Left ventricle myocardium superior (tissue), 1 donor: ENCODE data around the gene CDC14A. TPM values are rescaled to one million over a fixed set of nuclear protein-coding genes. Genes with fewer than 3 reads are reported as not detected.
"Not testable (repeated sequence)": the region's sequence is repeated elsewhere in the genome, so short reads cannot be mapped to it uniquely, and the experiment has no call there.

ENCODE experiments used
- ATAC-seq: fragments of 200-7000 bp; cut with Tn5 transposase; one replicate; pipeline ENCODE4 v1.9.1; 2020; ENCODE audit warnings: mild to moderate bottlenecking, moderate library complexity
- DNase-seq: peaks from one replicate; pipeline ENCODE4 v3.0.0-alpha.2; 2020
- intact Hi-C: fragments of 100-400 bp; cut with micrococcal nuclease; formaldehyde crosslinking; loops from one replicate; pipeline ENCODE4 v1.11.0; 2022
- total RNA-seq: library from RNA; stranded (reverse); fragmentation: NEBNext Ultra II Directional; extraction: Animal tissue kit (Norgen Biotek cat#: 25700); gene quantifications from one replicate; pipeline ENCODE4 v1.2.1, GENCODE V29; 2021
- donor health status: DM: no; HTN: yes; CAD: no; lungs with severe emphysema.

CDC14A gene
- total RNA-seq, 1 donor from 2014 or later = 2.6 TPM

- intact Hi-C loops = no loop called here
- ATAC-seq = no peak
These were observed 39.4 kb downstream of the CDC14A start for GRCh38 chr1:100391675-100392074.

DNA sequence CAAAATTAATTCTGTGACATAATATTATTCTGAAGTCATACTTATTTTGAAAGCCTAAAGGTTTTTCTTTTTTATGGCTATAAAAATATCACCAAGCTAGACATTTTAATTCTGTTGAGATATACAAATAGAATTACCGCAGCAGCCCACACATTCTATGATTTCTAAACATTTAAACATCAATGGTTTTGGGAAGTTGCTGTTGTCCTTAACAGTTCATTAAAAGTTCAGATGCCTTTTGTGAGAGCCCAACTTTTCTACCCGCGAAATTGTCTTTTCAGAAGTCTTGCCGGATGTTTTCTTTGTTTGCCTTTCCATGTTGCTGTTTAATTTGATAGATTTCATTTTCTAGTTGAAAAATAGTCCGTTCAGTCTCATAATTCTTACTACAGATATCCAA is 40.5 kb downstream of the CDC14A start:
- intact Hi-C loops = no loop called here
- no peak for DNase-seq
- ATAC-seq = no peak

More at GRCh38 chr1:100391675-100392074, 39.4 kb downstream of the CDC14A start:
- no peak for DNase-seq

GRCh38 chr1:100394285-100394684 is 42.0 kb downstream of the CDC14A start:
- intact Hi-C loops = no loop called here
- DNase-seq (no peak), ATAC-seq (no peak)

DNA sequence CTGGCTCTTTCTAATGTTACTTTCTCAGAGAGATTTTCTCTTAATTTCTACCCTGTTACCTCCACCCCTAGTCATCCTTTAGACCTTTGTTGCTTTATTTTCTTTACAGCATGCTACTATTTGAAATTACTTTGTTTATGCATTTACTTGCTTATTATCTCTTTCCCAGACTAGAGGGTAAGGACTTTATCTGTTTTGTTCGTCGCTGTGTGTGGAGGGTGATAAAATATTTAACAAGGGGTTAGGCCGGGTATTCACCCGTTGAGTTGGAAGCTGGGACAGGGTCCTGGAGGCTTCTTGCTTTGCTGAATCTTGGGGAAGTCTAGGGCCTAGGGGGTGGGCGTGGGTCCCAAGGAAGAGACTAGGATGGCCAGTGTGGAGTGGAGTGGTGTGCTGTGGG is 43.6 kb downstream of the CDC14A start:
- DNase-seq (no peak), ATAC-seq (no peak)
- intact Hi-C loops = no loop called here

DNA sequence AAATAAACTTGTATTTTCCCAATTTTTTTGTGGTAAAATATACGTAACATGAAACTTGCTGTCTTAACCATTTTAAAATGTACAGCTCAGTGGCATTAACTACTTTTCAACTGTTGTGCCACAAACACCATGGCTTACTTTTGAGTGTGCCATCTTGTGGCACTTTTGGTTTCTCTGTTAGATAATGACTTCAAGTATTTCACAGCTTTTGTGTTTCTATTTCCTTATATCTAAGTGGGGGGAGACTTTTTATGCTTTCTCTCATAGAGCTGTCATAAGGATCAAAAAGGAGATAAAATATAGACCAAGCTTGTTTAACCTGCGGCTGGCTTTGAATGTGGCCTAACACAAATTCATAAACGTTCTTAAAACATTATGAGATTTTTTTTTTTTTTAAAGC is 44.3 kb downstream of the CDC14A start:
- intact Hi-C loops = no loop called here
- no peak for ATAC-seq
- DNase-seq = no peak

DNA sequence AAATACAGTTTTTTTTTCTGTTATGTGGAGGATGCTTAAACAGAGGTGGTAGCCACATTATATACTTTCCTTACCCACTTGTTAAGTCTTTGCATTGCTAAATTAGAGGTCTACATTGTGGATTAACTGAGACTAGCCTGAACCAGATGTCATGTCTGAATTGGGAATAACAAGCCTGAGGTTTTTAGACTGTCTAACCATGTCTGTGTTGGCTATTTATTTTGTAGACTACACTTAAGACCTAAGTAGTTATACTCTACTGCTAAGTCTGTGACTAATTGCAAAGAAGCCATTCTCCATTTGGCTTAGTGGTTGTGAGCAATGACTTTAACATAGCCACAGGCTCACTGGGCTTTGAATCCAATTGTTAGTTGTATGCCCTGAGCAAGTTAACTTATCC is 45.4 kb downstream of the CDC14A start:
- ATAC-seq = no peak
- intact Hi-C loops = no loop called here
- DNase-seq = no peak

DNA sequence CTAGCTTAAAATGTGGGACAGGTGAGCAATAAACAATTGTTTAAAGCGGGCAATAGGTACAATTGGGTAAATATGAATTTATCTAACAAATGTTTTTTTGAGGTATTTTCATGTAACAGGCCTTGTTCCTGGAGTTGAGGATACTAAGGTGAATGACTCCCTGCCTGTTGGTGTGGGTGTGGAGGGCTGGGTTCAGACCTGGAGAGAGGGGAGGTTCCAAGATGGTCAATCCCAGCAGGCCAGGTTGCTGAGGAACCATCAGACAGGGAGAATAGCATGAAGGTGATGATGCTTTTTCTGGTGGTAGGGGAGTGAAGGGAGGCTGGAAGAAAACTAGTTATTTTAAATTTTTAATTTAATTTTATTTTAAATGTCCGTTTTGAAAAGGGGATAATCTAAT is 46.3 kb downstream of the CDC14A start:
- intact Hi-C loops = no loop called here
- DNase-seq (no peak), ATAC-seq (no peak)

- intact Hi-C loops = no loop called here
- ATAC-seq (peak; percentile 80), DNase-seq (peak; percentile 31)
These were observed 48.1 kb downstream of the CDC14A start for GRCh38 chr1:100400404-100400803.

DNA sequence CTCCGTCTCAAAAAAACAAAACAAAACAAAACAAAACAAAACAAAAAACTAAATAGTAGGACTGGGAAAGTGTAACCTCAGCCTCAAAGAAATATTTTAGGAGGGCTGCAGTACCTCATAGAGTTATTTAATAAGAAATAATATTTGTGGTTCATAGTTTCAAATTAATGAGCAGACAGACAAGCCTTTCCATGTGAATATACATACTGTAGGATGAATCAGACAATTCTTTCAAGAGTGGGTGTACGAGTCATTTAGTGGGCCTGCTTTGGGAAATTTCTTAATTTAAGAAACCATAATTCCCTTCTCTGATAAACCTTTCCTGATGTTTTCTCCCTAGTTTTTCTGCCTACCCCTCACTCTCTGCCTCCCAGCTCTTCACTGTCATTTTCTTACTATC is 52.5 kb downstream of the CDC14A start:
- ATAC-seq (no peak), DNase-seq (no peak)
- intact Hi-C loops = no loop called here

DNA sequence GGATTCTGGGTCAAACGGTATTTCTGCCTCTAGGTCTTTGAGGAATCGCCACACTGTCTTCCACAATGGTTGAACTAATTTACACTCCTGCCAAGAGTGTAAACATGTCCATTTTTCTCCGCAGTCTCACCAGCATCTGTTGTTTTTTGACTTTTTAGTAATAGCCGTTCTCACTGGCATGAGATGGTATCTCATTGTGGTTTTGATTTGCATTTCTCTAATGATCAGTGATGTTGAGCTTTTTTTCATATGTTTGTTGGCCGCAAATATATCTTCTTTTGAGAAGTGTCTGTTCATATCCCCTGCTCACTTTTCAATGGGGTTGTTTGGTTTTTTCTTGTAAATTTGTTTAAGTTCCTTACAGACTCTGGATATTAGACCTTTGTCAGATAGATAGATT is 53.6 kb downstream of the CDC14A start:
- ATAC-seq, DNase-seq, intact Hi-C loops: not testable (repeated sequence)

DNA sequence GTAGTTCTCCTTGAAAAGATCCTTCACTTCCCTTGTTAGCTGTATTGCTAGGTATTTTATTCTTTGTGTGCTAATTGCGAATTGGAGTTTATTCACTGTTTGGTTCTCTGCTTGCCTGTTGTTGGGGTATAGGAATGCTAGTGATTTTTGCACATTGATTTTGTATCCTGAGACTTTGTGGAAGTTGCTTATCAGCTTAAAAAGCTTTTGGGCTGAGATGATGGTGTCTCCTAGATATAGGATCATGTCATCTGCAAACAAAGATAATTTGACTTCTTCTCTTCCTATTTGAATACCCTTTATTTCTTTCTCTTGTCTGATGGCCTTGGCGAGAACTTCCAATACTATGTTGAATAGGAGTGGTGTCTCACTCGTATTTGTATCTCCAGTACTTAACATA is 55.1 kb downstream of the CDC14A start:
- intact Hi-C loops, ATAC-seq, DNase-seq: not testable (repeated sequence)

DNA sequence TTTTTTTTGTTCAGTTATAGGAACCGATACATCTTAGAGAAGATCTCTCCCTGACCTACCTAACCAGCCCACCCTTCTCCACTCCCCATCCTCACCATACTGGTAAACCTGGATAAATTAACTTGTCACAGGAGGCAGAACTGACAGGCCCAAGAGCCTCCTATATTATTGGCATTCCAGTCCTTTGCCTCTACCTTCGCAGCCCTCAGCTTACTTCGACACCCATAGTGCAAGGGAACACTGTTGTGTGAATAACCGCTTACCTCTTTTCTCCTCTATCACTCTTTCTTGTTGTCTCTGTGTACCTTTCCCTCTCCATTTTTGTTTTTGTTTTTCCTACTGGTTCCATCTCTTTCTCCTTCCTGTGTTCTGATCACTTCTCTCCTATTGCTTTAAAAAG is 58.7 kb downstream of the CDC14A start:
- ATAC-seq (no peak), DNase-seq (no peak)
- intact Hi-C loops = no loop called here

DNA sequence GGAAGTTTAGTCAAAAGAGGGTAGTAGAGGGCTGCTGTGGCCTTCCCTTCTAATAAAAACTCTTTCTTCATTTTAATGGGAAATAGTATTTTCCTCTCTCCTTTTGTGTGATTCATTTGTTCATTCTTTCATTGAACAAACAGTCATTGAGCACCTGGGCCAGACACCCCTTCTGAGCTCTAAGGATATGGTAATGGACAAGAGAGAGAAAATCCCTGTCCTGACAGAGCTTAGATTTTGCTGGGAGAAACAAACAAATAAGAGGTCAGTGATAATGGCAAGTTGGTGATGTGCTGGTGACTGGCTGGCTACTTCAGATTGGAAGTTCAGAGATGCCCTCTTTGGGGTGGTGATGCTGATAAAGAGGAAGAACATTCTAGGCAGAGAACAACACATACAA is 59.3 kb downstream of the CDC14A start:
- intact Hi-C loops = no loop called here
- ATAC-seq (no peak), DNase-seq (no peak)

DNA sequence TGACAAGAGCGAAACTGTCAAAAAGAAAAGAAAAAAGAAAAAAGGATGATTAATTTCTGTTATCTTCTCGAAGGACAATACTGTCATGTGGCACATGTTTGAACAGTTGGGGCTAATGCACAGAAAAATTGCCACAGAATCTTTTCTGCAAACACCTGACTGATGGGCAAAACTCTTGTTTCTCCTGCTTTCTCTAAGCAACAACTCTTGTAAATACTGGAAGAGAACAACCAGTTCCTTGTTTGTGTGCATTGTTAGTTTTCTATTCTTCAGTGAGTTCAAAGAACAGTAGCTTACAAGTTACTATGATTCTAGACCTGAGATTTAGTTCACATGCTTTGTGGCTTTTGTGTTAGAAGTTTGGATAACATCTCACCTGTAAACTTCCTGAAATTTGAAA is 60.7 kb downstream of the CDC14A start:
- DNase-seq (no peak), ATAC-seq (no peak)
- intact Hi-C loops = no loop called here

DNA sequence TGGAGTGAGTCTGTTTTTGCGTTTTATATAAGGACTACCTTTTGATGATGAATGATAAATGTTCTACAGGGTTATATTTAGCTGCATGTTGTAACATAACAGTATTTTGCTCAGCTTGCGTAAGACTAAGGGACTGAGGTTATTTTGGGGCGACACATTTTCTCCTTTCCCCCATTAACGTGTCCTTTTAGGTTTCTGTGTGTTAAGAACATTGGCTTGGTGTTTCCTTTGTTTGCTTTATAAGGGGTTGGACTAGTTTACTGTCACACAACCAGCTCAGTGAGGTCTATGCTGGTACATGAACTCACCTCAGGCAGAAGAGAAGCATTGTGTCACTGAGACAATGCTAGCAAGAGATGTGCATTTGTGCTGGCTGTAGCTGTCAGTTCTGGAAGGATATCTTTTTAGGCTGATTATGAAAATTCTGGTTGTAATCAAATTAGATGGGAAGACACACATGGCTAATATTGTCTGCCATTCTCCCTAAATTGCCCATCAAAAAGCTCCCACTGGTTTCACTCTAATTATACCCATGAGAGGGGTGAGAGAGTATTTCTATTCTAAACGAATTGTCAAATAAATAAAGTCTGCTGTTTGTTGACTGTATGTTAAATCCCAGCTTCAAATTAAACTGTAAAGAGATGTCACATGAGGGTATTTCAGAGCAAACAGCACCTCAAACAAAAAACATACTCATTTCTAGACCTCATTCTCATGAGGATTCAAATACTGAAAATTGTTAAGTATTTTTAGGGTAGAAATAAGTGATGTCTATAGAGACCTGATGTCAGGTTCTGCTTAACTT is 62.6 kb downstream of the CDC14A start:
- intact Hi-C loops = no loop called here
- DNase-seq (no peak), ATAC-seq (no peak)

GRCh38 chr1:100415498-100415778 is 63.1 kb downstream of the CDC14A start:
- ATAC-seq = no peak
- intact Hi-C loops = no loop called here
- no peak for DNase-seq

DNA sequence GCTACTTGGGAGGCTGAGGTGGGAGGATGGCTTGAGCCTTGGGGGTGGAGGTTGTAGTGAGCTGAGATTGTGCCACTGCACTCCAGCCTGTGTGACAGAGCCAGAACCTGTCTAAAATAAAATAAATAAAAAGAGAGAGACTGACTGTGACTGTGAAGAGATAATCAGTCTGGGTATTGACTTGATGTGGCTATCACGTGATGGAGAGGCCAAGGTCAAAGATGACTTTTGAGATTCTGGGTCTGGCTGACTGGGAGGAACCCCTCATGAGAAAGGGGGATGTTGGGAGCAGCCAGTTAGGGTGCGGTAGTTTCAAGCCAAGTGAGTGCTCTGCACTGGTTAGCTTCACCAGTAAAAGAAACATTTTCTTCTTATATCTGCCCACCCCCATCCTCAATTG is 66.8 kb downstream of the CDC14A start:
- ATAC-seq (no peak), DNase-seq (no peak)
- intact Hi-C loops = no loop called here

DNA sequence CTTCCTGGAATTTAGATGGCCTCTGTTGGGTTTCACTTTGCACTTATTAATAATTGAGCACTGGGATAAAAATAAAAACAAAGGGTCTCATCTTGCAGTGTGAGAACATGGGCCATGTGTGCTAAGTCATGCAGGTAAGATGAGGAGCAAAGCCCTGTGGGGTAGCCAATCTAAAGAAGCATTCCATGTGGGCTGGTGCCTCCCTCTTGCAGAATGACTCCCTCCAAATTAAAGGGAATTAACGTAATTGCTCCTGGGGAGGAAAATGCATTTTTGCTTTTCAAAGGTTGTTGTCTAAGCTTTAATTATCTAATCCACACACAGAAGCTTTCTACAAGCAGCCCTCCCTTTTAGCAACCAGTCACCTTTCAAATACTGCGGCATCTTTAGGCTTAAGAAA is 69.8 kb downstream of the CDC14A start:
- intact Hi-C loops = no loop called here
- no peak for DNase-seq
- no peak for ATAC-seq

DNA sequence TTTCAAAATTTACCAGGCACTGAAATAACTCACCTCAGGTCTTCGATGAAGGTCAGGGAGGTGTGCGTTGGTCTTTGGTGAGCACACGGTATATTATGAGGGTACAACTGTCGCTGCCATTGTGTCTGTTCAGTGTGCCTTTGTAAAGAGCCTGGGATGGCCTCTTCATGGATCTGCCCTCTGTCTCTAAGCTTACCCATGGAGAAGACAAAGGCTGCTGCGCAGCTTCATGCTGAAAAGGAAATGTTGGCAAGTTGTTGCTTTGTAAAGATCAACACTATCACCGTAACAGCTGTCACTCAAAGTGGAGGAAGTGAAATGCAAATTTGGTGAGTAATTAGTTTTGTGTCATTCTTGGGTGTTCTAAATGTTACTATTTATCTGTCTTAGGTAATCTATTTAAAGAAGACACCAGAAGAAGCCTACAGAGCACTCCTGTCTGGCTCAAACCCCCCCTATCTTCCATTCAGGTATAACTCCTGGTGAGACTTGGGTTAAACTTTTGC is 71.6 kb downstream of the CDC14A start:
- intact Hi-C loops = no loop called here
- DNase-seq (no peak), ATAC-seq (no peak)

DNA sequence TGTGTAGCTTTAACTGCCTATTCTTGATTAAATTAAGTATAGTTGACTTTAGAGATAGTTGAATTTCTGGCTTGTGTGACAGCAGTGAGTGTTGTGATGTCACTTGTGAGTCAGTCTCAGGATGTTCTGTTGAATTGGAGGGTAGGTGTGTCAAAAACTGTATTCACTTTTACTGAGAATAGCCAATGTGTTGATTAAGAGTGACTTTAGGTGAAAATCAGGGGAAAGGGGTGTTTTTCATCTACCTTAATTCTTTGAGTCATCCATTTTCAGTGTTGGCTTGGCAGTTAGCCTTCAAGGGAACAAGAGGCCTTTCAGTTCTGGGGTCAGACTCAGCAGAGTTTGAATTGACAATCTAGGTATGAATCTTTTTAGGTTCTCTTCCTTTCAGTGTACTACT is 75.9 kb downstream of the CDC14A start:
- intact Hi-C loops = no loop called here
- ATAC-seq (no peak), DNase-seq (no peak)

- no peak for DNase-seq
- intact Hi-C loops = no loop called here
- no peak for ATAC-seq
These were observed 78.0 kb downstream of the CDC14A start for GRCh38 chr1:100430325-100430756.
